ENCODE data around the gene EXD3. TPM values are rescaled to one million over a fixed set of nuclear protein-coding genes. Genes with fewer than 3 reads are reported as not detected.

Gene EXD3
- total and polyA plus RNA-seq, 2 donors, result 7.5 to 12.0 TPM

DNA sequence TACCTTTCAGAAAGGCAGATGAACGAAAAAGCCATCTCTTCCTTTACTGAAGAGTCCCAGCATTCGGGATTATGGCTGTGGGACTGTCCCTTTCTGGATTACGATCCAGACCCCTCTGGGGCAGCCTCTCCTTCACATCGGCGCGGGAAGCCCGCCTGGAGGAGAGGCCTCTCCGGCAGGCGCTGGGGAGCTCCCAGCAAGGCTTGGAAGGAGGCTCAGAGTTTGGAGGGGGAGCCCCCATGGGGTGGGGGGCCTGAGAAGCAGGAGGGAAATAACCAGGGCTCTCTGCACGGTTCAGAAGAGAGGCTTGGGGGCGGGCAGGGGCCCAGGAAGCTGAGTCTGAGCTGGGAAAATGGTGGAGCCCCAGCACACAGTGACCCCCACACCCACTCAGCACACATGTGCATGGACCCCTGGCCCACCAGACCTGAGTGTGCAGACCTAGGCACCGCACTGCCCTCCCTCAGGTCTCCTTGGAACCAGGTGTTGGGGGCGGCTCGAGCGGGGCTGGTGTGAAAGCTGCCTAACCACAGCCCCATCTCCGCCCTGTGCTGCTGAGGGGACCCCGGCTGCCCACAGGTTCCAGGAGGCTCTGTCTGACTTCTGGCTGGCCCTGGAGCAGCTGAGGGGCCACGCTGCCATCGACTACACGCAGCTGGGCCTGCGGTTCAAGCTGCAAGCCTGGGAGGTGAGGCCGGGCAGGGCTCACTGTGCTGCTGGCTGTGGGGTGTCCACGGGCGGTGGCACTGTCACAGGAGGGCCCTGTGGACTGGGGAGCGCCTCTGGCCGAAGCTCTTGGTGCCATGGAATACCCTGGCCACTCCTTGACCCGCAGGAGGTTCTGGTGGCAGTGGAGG is 4.7 kb upstream of the EXD3 start:
- Histone ChIP-seq H3K4me1 (ENCODE audit: insufficient read depth) (peaks cover 1% of the 10 kb centered on the region), H3K36me3 (ENCODE audit: insufficient read depth) (no peaks in the 10 kb centered on the region), H3K27ac (ENCODE audit: low read depth) (no peak overlapping the region), H3K4me3 (ENCODE audit: low read depth, low read length) (no peak overlapping the region)
- 80% methylated on average over 27 of the region's 27 CpGs for WGBS
- DNase-seq (ENCODE audit: extremely low spot score), result no peak

GRCh38 chr9:137426018-137426681 is 3.2 kb upstream of the EXD3 start:
- Histone ChIP-seq H3K27ac (ENCODE audit: low read depth) (no peak overlapping the region), H3K4me3 (ENCODE audit: low read depth, low read length) (no peak overlapping the region), H3K4me1 (ENCODE audit: insufficient read depth) (peaks cover 1% of the 10 kb centered on the region), H3K36me3 (ENCODE audit: insufficient read depth) (no peaks in the 10 kb centered on the region)
- 83% methylated on average over 18 of the region's 18 CpGs for WGBS
- no peak for DNase-seq (ENCODE audit: extremely low spot score)

- Histone ChIP-seq H3K4me1 (ENCODE audit: insufficient read depth) (no peaks in the 10 kb centered on the region), H3K4me3 (ENCODE audit: low read depth, low read length) (peak overlapping the region; percentile 97), H3K27ac (ENCODE audit: low read depth) (peak overlapping the region; percentile 68), H3K36me3 (ENCODE audit: insufficient read depth) (no peaks in the 10 kb centered on the region)
- 14% methylated on average over 77 of the region's 77 CpGs for WGBS
- no peak for DNase-seq (ENCODE audit: extremely low spot score)
These were observed 741 bp upstream of the EXD3 start for GRCh38 chr9:137423514-137424291.

DNA sequence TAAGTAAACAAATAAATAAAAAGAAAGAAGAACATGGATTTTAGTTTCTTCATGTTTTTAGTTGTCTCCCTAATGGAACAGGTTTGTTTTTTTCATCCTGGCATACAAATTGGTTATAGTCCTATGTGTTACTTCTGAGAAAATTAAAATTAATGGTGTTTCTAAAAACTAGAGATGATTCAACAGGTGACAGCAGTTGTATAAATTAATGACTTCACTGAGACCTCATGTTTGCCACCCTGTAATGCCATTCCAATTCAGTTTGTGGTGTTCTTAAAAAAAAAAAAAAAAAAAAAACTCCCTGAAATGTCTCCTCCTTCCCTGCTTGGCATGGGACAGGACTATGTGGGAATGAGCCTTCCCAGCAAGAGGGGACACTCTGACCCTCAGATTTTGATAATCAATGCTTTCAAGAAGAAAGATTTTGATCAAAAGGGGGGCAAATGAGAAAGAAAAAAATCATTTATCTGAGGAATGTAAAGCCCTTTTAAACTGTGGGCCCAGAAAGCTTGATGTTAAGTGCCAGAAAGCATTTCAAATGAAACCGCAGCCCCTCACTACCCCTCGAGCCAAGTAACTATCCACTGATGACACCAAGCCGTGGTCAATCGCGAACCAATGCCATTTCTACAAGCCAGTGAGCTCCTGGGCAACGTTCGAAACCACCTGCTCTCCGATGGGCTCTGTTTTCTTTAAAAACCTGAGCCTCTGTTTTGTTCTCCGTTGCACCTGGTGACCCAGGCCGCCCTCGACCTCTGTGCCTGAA is 941 bp downstream of the EXD3 start:
- WGBS, result 3% methylated on average over 11 of the region's 11 CpGs
- H3K27ac ChIP-seq (ENCODE audit: low read depth), result no peak overlapping the region
- no peaks in the 10 kb centered on the region for H3K36me3 ChIP-seq (ENCODE audit: insufficient read depth)
- H3K4me3 ChIP-seq (ENCODE audit: low read depth, low read length), result peak overlapping the region; percentile 97
- no peak for DNase-seq (ENCODE audit: extremely low spot score)
- H3K4me1 ChIP-seq (ENCODE audit: insufficient read depth), result no peaks in the 10 kb centered on the region

DNA sequence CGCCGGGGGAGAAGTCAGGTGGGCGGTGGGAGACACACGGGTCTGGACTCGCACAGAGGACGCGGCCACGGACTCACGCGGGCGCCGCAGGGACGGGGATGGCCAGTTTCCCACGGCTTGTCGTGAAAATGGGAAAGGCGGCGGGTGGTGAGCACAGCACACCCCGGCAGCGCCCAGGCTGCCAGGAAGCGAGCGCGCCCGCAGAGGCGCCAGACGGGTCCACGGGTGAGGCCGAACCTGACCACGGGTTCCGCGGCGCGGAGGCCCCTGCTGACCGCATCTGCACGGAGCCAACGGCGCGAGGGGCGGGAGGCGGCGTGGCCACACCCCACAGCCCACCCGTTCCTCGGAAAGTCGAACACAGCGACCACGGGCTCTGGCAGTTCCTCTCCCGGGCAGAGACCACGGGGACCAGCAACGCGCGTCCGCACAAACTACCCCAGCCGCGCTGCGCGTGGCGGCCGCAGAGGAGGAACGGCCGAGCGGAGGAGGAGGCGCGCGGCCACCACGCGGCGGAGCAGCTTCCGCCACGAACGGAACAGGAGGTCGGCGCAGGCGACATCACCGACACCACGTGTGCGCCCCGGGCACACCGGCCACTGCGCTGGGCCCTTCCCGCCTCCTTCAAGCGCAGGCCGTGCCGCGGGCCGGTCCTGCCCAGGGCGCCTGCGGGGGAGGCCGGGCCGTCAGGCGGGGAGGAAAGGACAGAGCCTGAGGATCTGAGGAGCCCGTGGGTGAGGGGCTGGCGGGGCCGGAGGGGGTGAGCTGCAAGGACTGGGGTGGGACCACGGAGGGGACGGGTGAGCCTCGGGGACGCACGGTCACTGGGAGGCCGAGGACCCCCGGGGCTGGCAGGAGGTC is 5.6 kb downstream of the EXD3 start:
- no peak for DNase-seq (ENCODE audit: extremely low spot score)
- Histone ChIP-seq H3K4me1 (ENCODE audit: insufficient read depth) (no peaks in the 10 kb centered on the region), H3K27ac (ENCODE audit: low read depth) (no peak overlapping the region), H3K4me3 (ENCODE audit: low read depth, low read length) (no peak overlapping the region), H3K36me3 (ENCODE audit: insufficient read depth) (no peaks in the 10 kb centered on the region)
- WGBS, result 92% methylated on average over 99 of the region's 99 CpGs

DNA sequence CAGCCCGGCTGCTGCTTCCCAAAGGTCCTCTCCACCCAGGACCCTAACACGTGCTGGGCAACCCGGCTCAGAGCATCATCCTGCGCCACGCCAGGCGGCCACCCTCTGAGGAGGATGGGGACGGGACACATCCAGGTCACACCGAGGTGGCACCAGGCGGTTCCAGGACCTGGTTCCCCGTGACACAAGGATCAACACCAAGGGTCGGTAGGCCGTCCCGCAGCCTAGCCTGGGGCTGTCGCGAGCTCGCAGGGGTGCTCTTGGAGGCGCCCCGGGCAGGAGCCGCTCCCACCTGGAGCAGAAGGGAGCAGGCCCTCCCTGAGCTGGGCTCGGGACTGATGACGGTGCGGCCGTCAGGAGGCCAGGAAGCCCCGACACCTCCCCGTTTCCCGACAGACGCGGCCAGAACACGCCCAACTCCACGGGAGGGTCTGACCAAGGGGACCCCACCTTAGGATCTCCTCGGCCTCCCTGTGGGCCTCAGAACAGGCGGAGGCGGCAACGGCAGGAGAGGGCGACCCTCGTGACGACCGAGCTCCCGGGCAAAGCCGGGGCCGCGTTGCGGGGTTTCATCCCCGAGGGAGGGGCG is 6.3 kb downstream of the EXD3 start:
- Histone ChIP-seq H3K4me3 (ENCODE audit: low read depth, low read length) (no peak overlapping the region), H3K27ac (ENCODE audit: low read depth) (no peak overlapping the region), H3K36me3 (ENCODE audit: insufficient read depth) (no peaks in the 10 kb centered on the region), H3K4me1 (ENCODE audit: insufficient read depth) (no peaks in the 10 kb centered on the region)
- WGBS, result 94% methylated on average over 45 of the region's 45 CpGs
- DNase-seq (ENCODE audit: extremely low spot score), result no peak

DNA sequence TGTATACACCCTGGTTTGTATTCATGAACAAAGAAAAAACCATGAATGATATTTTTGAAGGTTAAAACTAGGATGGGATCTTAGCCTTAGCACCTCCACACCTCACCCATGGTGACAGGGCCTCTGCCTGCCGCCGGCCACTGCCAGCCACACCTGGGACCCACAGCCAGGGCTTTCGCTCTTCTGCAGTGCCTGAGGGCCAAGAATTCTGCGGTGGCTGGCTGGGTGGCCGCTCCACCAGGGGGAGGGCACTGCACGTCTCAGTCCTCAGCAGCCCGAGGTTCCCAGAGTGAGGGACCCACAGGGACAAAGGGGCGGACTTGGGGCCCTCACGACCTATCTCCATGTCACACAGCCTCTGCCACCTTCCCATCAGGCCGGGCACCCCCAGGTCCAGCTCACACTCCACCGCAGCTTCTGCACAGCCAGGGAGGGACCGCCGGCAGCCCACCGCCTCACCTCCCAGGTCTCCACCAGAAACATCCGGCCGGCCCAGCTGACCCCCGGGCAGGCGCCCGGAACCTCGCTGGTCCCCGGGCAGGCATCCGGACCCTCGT is 6.9 kb downstream of the EXD3 start:
- Histone ChIP-seq H3K4me1 (ENCODE audit: insufficient read depth) (no peaks in the 10 kb centered on the region), H3K4me3 (ENCODE audit: low read depth, low read length) (no peak overlapping the region), H3K36me3 (ENCODE audit: insufficient read depth) (no peaks in the 10 kb centered on the region), H3K27ac (ENCODE audit: low read depth) (no peak overlapping the region)
- WGBS, result 96% methylated on average over 23 of the region's 23 CpGs
- DNase-seq (ENCODE audit: extremely low spot score), result no peak

- Histone ChIP-seq H3K36me3 (ENCODE audit: insufficient read depth) (no peaks in the 10 kb centered on the region), H3K4me1 (ENCODE audit: insufficient read depth) (no peaks in the 10 kb centered on the region), H3K27ac (ENCODE audit: low read depth) (no peak overlapping the region), H3K4me3 (ENCODE audit: low read depth, low read length) (no peak overlapping the region)
- 95% methylated on average over 5 of the region's 5 CpGs for WGBS
- DNase-seq (ENCODE audit: extremely low spot score), result no peak
These were observed 7.5 kb downstream of the EXD3 start for GRCh38 chr9:137415451-137415850.

DNA sequence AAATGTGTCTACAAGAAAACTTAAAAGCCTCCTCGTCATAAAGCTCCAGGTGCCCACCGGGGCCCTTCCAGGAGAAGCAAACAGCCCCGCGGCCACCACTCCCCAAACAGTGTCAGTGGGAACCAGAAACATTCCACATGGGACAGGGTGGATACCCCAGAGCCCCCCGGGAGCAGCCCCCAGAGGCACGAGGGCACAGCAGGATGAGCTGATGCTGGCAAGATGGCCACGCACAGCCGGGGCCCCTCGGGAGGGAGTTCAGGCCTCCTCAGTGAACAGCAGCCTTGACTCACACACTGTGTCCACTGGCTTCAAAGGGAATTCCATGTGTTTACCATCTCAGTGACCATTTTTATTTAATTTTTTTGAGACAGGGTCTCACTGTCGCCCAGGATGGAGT is 10.5 kb downstream of the EXD3 start:
- WGBS, result 81% methylated on average over 10 of the region's 10 CpGs
- Histone ChIP-seq H3K36me3 (ENCODE audit: insufficient read depth) (no peaks in the 10 kb centered on the region), H3K4me1 (ENCODE audit: insufficient read depth) (no peaks in the 10 kb centered on the region), H3K4me3 (ENCODE audit: low read depth, low read length) (no peak overlapping the region), H3K27ac (ENCODE audit: low read depth) (no peak overlapping the region)
- no peak for DNase-seq (ENCODE audit: extremely low spot score)

DNA sequence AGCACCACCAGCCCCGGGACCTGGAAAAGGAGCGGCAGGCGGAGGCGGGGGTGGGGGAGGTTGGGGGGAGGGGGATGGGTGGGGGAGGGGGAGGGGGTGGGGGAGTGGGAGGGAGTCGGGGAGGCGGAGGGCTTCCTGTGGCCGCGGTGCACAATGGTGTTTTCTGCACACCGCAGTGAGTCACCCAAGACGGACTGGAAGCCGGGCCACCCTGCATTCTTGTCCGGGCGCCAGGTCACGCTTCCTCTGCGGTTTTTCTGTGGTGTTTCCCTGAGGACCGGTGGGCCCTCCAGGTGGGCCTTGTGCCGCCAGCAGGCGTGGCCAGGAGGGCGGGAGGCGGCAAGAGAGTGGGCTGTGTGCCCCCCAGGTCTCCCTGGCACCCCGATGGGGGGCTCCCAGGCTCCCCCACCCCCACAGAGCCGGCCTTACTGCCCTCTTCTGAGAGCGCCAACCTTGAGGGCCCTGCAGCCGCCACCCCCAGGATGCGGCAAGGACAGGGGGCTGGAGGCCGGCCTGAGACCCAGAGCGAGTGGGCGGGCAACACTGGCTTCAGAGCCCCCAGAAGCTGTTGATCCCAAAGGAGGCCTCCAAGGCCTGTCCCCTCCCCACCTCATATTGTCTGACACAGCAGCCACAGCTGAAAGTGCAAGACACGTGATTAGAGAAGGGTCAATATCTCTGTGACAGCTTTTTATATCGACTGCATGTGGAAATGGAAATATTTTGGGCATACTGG is 11.1 kb downstream of the EXD3 start:
- Histone ChIP-seq H3K4me1 (ENCODE audit: insufficient read depth) (no peaks in the 10 kb centered on the region), H3K27ac (ENCODE audit: low read depth) (peak overlapping the region; percentile 55), H3K4me3 (ENCODE audit: low read depth, low read length) (peak overlapping the region; percentile 8), H3K36me3 (ENCODE audit: insufficient read depth) (no peaks in the 10 kb centered on the region)
- no peak for DNase-seq (ENCODE audit: extremely low spot score)
- 51% methylated on average over 30 of the region's 30 CpGs for WGBS

- Histone ChIP-seq H3K4me1 (ENCODE audit: insufficient read depth) (no peaks in the 10 kb centered on the region), H3K4me3 (ENCODE audit: low read depth, low read length) (peak overlapping the region; percentile 8), H3K27ac (ENCODE audit: low read depth) (no peak overlapping the region), H3K36me3 (ENCODE audit: insufficient read depth) (no peaks in the 10 kb centered on the region)
- no peak for DNase-seq (ENCODE audit: extremely low spot score)
- WGBS, result 60% methylated on average over 17 of the region's 17 CpGs
These were observed 11.7 kb downstream of the EXD3 start for GRCh38 chr9:137411260-137411644.

Data from urinary bladder (tissue), 4 donors.